Cortex of kidney (tissue), 1 donor: Measurements from ENCODE around the gene LRP1B.
"Not testable (repeated sequence)": the region's sequence is repeated elsewhere in the genome, so short reads cannot be mapped to it uniquely, and the experiment has no call there.

Experiments used
- DNase-seq: peaks from one replicate; lab custom pipeline; 2025; lab: John Stamatoyannopoulos, UW

The LRP1B gene

DNA sequence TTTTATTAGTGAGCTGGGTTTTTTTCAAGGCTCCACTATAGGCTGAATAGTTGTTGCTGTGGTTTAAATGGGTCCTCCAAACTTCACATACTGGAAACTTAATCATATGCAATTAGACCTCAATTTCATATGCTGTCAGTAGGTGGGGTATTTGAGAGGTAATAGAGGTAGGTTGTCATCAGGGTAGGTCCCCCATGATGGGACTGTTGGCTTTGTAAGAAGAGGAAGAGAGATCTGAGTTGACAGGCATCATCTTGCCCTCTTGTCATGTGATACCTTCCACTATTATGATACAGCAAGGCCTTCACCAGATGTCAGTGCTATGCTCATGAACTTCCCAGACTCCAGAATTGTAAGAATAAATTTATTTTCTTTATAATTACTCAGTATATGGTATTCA, 819.4 kb downstream of the LRP1B start:
- no peak for DNase-seq

- no peak for DNase-seq
Observed at GRCh38 chr2:141306368-141306767, 824.4 kb downstream of the LRP1B start.

DNA sequence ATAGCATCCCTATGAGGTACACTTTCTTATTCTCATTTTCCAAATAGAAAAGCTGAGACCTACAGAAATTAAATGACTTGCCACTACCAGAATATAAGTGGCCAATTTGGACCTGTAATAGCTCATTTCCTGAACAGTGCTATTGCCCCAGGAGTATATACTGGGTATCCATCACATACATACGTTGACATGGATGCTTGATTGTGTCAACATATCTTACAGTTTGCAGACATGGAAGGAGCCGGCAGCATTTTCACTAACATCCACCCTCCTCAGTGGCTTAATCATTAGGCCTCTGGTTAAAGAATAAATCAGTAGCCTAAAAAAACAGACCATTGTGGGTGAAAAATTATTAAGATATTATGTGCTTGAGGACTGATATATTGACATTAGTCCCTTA, 829.3 kb downstream of the LRP1B start:
- no peak for DNase-seq

DNA sequence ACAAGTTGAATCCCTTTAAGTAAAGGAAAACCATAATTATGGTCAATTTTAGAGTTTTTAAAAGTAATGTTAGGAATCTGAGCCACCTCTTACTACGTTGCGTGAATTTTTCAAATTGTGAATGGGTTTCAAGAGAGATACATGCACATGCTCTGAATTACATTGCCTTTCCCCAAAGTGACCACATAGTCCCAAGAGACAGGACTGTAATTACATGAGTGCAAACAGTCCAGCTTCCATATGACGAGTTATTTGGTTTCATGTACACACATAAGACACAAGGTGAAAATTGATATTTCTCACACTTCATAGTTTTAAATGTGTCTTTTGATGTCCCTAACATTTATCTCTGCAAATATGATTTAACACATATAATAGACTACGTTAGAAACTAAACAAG, 850.8 kb downstream of the LRP1B start:
- no peak for DNase-seq

- no peak for DNase-seq
Observed at GRCh38 chr2:141271346-141271745, 859.5 kb downstream of the LRP1B start.

DNA sequence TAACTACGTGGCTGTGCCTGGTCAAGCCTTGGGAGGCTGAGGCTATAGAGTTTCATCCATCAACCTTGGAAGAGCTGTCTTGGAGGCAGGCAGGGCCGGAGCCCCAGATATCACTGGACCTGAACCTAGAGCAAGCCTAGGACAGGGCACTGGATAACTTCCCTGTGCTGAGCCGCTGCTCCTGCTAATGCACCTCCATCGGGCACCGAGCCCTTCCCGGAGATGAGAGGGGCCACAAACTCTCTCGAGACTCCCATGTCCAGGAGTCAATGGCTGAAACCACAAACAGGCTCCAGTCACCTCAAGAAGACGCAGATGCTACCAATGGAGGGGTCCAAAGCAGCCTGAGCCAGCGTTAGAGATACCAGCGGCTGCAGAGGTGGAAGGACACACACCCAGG, 866.0 kb downstream of the LRP1B start:
- DNase-seq, result no peak

- DNase-seq, result no peak
Observed at GRCh38 chr2:141260911-141261310, 869.9 kb downstream of the LRP1B start.

GRCh38 chr2:141259683-141260082, 871.1 kb downstream of the LRP1B start:
- no peak for DNase-seq

GRCh38 chr2:141242008-141242407, 888.8 kb downstream of the LRP1B start:
- no peak for DNase-seq

DNA sequence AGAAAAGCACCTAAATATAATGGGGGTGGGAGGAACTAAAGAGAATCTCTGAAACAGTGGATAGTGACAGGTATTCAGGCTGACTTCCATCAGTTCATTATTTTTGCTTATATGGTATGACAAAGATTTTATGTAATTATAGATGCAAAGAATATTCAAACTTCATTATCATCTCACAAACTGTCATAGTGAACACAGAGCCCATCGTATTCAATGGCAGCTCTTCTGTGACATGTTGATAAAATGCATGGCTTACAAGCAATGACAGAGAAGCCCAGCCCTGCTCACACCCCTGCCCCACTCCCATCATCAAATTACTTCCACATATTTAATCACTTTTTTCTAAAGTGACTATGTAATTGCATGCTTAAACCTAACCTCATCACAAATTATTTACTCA, 904.3 kb downstream of the LRP1B start:
- DNase-seq, result no peak

DNA sequence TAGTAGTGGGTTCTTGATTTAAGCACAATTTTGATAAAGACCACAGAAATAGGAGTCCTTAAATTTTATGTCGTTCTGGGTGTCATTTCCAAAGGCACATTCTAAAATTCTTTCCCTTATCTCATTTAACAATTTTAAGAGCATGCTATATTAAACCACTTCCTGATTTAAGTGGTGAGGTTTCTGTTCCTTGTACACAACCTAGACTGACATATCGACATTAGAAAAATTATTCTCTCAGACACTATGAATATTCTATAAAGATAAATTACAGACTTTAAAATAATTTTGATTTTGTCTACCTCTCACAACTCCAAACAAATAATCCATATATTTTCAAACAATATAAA, 923.8 kb downstream of the LRP1B start:
- no peak for DNase-seq

- no peak for DNase-seq
Observed at GRCh38 chr2:141201016-141201565, 929.7 kb downstream of the LRP1B start.

DNA sequence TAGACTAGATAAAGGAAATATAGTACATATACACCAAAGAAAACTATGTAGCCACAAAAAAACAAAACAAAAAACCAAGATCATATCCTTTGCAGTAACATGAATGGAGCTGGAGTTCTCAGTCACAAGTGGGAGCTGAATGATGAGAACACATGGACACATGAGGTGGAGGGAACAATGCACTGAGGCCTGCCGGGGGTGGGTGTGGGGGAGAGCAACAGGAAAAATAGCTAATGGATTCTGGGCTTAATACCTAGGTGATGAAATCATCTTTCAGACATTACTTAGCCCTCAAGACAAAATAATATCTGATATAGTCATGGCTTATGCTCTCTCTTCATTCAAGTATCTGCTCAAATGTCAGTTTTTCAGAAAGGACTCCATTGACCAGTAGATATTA, 930.6 kb downstream of the LRP1B start:
- no peak for DNase-seq

DNA sequence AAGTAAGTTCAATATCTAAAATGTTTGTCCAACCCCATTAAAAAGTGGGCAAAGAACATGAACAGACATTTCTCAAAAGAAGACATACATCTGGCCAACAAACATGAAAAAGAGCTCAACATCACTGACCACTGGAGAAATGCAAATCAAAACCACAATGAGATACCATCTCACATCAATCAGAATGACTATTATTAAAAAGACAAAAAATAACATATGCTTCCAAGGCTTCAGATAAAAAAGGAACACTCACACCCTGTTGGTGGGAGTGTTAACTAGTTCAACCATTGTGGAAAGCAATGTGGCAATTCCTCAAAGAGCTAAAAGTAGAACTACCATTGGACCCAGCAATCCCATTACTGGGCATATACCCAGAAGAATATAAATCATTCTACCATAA, 931.1 kb downstream of the LRP1B start:
- DNase-seq, result no peak

DNA sequence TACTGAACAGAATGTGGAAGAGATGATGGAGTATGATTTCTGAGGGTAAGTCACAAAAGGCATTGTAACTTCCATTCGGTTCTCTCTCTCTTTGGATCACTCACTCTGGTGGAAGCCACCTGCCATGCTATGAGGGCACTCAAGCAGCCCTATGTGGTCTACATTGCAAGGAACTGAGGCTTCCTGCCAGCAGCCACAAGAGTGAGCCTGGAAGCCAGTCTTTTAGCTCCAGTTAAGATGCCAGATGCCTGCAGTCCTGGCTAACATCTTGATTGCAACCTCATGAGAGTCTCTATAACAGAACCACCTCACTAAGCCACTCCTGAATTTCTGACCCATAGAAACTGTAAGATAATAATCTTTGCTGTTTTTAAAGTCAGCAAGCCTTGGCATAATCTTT, 935.7 kb downstream of the LRP1B start:
- DNase-seq, result no peak

DNA sequence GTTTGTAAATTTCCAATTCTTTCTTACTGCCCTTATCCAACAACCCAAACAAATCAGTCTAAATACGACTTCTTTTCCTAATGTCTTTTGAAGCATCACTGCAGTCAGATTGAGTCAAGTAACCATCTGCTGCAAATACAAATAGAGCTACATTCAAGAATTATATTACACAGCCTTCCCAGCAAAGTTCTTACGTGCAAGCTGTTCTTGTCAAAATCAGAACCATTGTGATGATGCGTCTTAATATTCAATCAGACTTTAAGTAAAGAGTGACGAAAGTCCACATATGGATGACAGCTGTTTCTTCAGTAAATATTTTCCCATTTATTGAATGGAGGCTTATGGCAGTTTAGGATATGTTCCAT, 943.8 kb downstream of the LRP1B start:
- DNase-seq, result no peak

DNA sequence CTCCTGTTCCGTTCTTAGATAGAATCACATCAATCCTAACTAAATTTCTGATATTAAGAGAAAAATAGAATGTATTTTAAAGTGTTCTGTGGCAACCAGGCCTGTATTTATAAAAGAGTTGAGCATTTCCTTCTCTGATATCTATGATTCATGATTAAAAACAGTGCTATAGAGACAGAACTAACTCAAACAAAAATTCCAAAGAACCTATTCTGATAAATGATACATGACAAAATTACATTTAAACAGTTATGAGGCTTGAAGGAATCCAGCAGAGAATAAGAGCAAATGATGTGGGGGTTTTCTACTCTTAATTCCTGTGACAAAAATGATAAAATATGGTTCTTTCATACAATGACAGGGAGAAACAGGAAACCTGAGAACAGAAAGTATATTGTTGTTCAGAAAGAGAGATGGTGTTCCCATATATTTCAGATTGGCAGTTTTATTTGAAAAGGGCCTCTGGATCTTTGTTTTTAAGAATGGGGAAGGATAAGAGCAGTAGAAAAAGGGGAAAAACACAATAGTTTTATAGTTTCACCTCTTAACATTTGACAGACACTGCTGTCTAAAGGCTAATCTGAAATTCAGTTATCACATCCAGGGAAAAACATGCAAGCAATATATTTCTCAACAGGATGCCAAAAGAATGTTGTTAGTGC, 944.3 kb downstream of the LRP1B start:
- no peak for DNase-seq

GRCh38 chr2:141182246-141182645, 948.6 kb downstream of the LRP1B start:
- no peak for DNase-seq

DNA sequence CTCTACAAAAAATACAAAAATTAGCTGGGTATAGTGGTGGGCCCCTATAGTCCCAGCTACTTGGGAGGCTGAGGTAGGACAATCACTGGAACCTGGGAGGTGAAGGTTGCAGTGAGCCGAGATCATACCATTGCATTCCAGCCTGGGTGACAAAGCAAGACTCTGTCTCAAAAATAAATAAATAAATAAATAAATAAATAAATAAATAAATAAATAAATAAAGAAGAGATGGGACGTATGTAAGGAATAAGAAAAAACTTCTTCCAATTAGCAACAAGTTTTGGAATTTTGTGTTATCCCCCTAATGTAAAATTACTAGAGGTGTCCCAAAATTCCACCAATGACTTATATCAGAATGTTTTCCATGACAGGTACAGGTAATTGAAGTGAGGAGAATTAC, 961.7 kb downstream of the LRP1B start:
- not testable (repeated sequence) for DNase-seq

DNA sequence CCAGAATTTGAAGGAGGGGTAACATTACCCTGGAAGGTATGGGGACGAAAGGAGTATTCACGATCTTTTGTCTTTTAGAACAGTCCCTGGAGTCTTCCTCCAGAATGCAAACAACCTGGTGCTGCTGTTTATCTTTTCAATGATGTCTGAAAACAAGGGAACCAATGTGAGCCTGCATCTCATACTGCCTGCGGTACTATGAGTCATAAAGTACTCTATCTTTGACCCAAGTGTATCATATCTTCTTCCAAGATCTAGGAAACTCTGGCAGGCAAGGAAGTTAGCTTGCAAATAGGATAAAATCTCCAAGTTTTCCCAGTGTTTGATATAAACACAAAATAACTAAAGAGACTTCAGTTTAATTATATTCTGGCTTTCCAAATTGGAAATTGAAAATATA, 968.5 kb downstream of the LRP1B start:
- no peak for DNase-seq

DNA sequence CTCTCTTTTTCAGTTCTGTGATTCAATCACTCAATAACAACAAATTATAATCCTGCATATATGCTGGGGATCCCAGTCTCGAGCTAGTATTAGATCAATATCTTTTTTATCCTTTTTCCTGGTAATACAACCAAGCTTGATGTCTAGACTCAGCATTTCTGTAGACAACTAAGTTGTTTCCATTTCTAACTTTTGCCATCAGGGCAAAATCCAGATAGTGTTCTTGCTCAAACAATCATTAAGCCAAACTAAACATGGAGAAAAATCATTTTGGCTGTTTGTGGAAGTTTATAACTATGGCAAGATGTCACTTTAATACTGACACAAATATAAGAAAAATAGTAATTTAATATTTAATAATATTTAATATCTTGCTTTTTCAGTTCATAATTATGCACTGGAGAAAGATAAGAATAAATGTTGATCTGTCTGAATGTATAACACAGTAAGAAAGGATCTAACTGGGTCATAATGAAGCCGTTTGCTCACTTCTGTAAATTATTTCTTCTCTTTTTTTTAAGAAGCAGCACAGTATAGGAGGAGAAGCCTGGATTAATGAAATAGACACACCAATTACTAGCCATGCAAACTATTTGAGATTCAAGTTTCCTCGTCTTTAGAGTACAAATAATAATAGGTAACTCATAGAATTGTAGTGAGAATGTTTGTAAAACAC, 979.1 kb downstream of the LRP1B start:
- no peak for DNase-seq

DNA sequence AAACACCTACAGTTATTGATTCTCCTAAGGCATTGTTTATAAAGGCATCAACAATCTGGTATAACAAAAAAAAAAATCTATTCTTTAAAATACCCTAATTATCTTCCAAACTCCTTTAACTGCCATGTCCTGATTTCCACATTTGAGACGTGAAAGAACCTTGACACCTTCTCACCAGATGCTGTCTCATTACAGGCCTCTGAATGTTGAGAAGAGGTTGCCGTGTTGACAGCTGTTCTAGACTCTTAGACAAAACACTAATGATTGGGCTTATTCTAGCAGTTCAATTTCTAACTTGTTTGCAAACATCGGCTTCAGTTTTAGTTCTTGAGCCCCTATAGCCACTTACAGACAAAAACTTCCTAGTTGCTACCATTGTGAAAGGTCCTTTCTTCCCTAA, 988.8 kb downstream of the LRP1B start:
- DNase-seq, result no peak

GRCh38 chr2:141137122-141137693, 993.6 kb downstream of the LRP1B start:
- no peak for DNase-seq

- no peak for DNase-seq
Observed at GRCh38 chr2:141133883-141134282, 996.9 kb downstream of the LRP1B start.
